ENCODE results near the gene RBL1. TPM values are rescaled to one million over a fixed set of nuclear protein-coding genes. Genes with fewer than 3 reads are reported as not detected.

RBL1 gene
- total and polyA plus RNA-seq, 2 of the 4 experiments (the other 2 are of a cell fraction), result 3.3 to 7.5 TPM

DNA sequence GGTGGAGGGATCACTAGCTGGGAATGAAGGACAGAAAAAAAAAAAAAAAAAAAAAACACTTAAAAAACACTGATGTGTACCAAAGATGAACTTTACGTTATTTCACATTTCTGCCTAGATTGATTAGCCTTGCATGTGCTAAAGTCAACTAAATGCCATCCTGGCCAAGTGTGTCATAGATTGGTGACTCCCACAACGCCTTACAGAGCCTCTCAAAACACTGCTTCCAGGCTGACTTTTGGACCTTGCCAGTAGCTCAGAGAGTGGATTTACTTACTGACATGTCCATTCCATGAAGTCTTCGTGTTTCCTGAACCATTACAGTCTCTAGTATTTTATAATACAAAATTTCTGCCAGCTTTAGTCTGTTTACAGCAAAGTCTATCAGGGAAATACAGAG lies 40.5 kb downstream of the RBL1 start:
- intact Hi-C loops (cut with micrococcal nuclease) (no loop called here), dilution Hi-C loops (cut with HindIII; ENCODE audit: low sequenced_read_pairs, unreplicated experiment) (no loop called here), in situ Hi-C loops (cut with MboI; ENCODE audit: low sequenced_read_pairs) (no loop called here)
- TF ChIP-seq SMC3 (IDR thresholded peaks at IDR 0.05; ENCODE audit: low read depth, low read length), result no peak
- TF ChIP-seq NFE2L2 (IDR thresholded peaks at IDR 0.05; ENCODE audit: low read depth, low read length), result no peak
- TF ChIP-seq RAD21 (IDR thresholded peaks at IDR 0.05; ENCODE audit: low read length), result no peak
- no peak for TF ChIP-seq MAZ (IDR thresholded peaks at IDR 0.05; ENCODE audit: borderline replicate concordance, low read depth, low read length)
- no peak for TF ChIP-seq RFX5 (IDR thresholded peaks at IDR 0.05; ENCODE audit: low read depth, low read length)
- no peak for TF ChIP-seq MXI1 (IDR thresholded peaks at IDR 0.05; ENCODE audit: borderline replicate concordance, low read depth, low read length)
- no peak for TF ChIP-seq CHD1 (IDR thresholded peaks at IDR 0.05; ENCODE audit: low read depth, low read length)
- TF ChIP-seq, protein P1, sequence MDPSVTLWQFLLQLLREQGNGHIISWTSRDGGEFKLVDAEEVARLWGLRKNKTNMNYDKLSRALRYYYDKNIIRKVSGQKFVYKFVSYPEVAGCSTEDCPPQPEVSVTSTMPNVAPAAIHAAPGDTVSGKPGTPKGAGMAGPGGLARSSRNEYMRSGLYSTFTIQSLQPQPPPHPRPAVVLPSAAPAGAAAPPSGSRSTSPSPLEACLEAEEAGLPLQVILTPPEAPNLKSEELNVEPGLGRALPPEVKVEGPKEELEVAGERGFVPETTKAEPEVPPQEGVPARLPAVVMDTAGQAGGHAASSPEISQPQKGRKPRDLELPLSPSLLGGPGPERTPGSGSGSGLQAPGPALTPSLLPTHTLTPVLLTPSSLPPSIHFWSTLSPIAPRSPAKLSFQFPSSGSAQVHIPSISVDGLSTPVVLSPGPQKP (IDR thresholded peaks at IDR 0.05; ENCODE audit: borderline replicate concordance, low read depth, low read length), result no peak
- no peak for TF ChIP-seq POLR2A (IDR thresholded peaks at IDR 0.05; ENCODE audit: low read depth, low read length)
- no peak for TF ChIP-seq FOS (IDR thresholded peaks at IDR 0.05; ENCODE audit: low read depth, low read length)
- TF ChIP-seq BHLHE40 (IDR thresholded peaks at IDR 0.05; ENCODE audit: low read depth, low read length), result no peak
- no peak for TF ChIP-seq MAFK (IDR thresholded peaks at IDR 0.05; ENCODE audit: low read depth, low read length)
- TF ChIP-seq, protein P2, sequence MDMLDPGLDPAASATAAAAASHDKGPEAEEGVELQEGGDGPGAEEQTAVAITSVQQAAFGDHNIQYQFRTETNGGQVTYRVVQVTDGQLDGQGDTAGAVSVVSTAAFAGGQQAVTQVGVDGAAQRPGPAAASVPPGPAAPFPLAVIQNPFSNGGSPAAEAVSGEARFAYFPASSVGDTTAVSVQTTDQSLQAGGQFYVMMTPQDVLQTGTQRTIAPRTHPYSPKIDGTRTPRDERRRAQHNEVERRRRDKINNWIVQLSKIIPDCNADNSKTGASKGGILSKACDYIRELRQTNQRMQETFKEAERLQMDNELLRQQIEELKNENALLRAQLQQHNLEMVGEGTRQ (IDR thresholded peaks at IDR 0.05; ENCODE audit: low read depth, low read length), result no peak
- TF ChIP-seq, protein P3, sequence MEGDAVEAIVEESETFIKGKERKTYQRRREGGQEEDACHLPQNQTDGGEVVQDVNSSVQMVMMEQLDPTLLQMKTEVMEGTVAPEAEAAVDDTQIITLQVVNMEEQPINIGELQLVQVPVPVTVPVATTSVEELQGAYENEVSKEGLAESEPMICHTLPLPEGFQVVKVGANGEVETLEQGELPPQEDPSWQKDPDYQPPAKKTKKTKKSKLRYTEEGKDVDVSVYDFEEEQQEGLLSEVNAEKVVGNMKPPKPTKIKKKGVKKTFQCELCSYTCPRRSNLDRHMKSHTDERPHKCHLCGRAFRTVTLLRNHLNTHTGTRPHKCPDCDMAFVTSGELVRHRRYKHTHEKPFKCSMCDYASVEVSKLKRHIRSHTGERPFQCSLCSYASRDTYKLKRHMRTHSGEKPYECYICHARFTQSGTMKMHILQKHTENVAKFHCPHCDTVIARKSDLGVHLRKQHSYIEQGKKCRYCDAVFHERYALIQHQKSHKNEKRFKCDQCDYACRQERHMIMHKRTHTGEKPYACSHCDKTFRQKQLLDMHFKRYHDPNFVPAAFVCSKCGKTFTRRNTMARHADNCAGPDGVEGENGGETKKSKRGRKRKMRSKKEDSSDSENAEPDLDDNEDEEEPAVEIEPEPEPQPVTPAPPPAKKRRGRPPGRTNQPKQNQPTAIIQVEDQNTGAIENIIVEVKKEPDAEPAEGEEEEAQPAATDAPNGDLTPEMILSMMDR (conservative IDR thresholded peaks at IDR 0.05; ENCODE audit: low read depth, low read length), result no peak
- TF ChIP-seq CEBPB (IDR thresholded peaks at IDR 0.05; ENCODE audit: low read depth, low read length), result no peak
- TF ChIP-seq RCOR1 (IDR thresholded peaks at IDR 0.05; ENCODE audit: insufficient replicate concordance, low read length), result no peak
- no TSS peak for BruUV-seq (replicated peaks)
- Histone ChIP-seq H2AK5ac (ENCODE audit: low read depth, low read length) (no peak overlapping the region), H2AK9ac (replicated peaks; ENCODE audit: low read depth, low read length, poor library complexity) (no peak overlapping the region), H3K9me3 (ENCODE audit: control insufficient read depth, insufficient read depth, low read length) (no peaks in the 10 kb centered on the region), H3K27ac (ENCODE audit: insufficient read depth, low read length) (no peak overlapping the region), H3K56ac (ENCODE audit: extremely low read depth, insufficient read depth, low read length) (no peak overlapping the region), H3K4ac (ENCODE audit: low read depth, low read length) (no peak overlapping the region), H2BK5ac (ENCODE audit: low read depth, low read length, poor library complexity, severe bottlenecking) (no peak overlapping the region), H3K4me1 (ENCODE audit: control insufficient read depth, insufficient read depth, low read length) (peaks cover 2% of the 10 kb centered on the region; the same call in 1 of the 2 replicates), H2BK120ac (ENCODE audit: low read depth, low read length) (no peak overlapping the region), H3K18ac (ENCODE audit: low read depth, low read length) (no peak overlapping the region), H3K4me2 (ENCODE audit: low read depth, low read length) (no peak overlapping the region), H2AFZ (replicated peaks; ENCODE audit: low read length, poor library complexity) (no peak overlapping the region), H4K8ac (ENCODE audit: low read depth in 2 of 2, low read length in 2 of 2) (no peak overlapping the region), H3K9ac (ENCODE audit: low read depth, low read length) (no peak overlapping the region), H3K79me1 (ENCODE audit: low read depth in 1 of 2, low read length in 2 of 2) (no peaks in the 10 kb centered on the region), H4K91ac (ENCODE audit: insufficient read depth, low read depth, low read length) (no peak overlapping the region), H2BK15ac (ENCODE audit: low read depth, low read length) (no peak overlapping the region), H3K4me3 (ENCODE audit: insufficient read depth, low read depth, low read length) (no peak overlapping the region), H4K5ac (ENCODE audit: low read depth, low read length) (no peak overlapping the region), H3K14ac (replicated peaks; ENCODE audit: low read depth, low read length) (no peak overlapping the region), H4K20me1 (ENCODE audit: insufficient read depth, low read length) (no peaks in the 10 kb centered on the region), H3K36me3 (ENCODE audit: control insufficient read depth, insufficient read depth, low read length) (peaks cover 10% of the 10 kb centered on the region), H3K27me3 (ENCODE audit: control insufficient read depth, insufficient read depth, low read length) (no peaks in the 10 kb centered on the region), H3K23ac (ENCODE audit: low read depth, low read length) (no peak overlapping the region), H3K9me1 (ENCODE audit: insufficient read depth, low read length) (0 out of 2 replicates have a peak, but pooled peaks cover 2% of the 10 kb centered on the region), H2BK20ac (ENCODE audit: low read depth, low read length) (no peak overlapping the region)
- no peak for ATAC-seq (ENCODE audit: low read depth)
- WGBS, 2 experiments (ENCODE audit: extremely low coverage in 2 of 2, insufficient read length in 1 of 2), result 92% methylated on average over 2 of the region's 3 CpGs; no CpG with 5 or more reads in 1 of the 2 experiments
- DNase-seq, result no peak
- ChIA-PET POLR2A (ENCODE audit: unreplicated experiment) (no interaction called here), CTCF (interaction anchor here (1.1 kb wide), 1 partner anchor 27 kb away, joined by 3 read pairs; no protein-coding TSS in a partner anchor)

Measured in IMR-90 (cell line).